Measurements from ENCODE around the gene B3GALNT2. TPM values are rescaled to one million over a fixed set of nuclear protein-coding genes. Genes with fewer than 3 reads are reported as not detected.
"Not testable (repeated sequence)": the region's sequence is repeated elsewhere in the genome, so short reads cannot be mapped to it uniquely, and the experiment has no call there.

The B3GALNT2 gene
- total RNA-seq, 2 donors from 2014 or later, result 6.3 to 8.2 TPM

- H3K4me1 Mint-ChIP-seq; H3K9me3 ChIP-seq (ENCODE audit: control insufficient read depth, low read length, poor library complexity, severe bottlenecking); ATAC-seq; H3K27ac Mint-ChIP-seq; H3K27me3 Mint-ChIP-seq; DNase-seq; H3K4me3 Mint-ChIP-seq; H3K36me3 Mint-ChIP-seq (ENCODE audit: low read depth): not testable (repeated sequence)
These were observed 46.4 kb downstream of the B3GALNT2 start for GRCh38 chr1:235457856-235458255.

- Mint-ChIP-seq H3K4me1 (no peaks in the 10 kb centered on the region), H3K36me3 (ENCODE audit: low read depth) (no peaks in the 10 kb centered on the region), H3K27ac (no peak overlapping the region), H3K27me3 (no peaks in the 10 kb centered on the region), H3K4me3 (no peak overlapping the region)
- H3K9me3 ChIP-seq (ENCODE audit: control insufficient read depth, low read length, poor library complexity, severe bottlenecking), result no peaks in the 10 kb centered on the region
- DNase-seq (no peak), ATAC-seq (no peak)
These were observed 48.4 kb downstream of the B3GALNT2 start for GRCh38 chr1:235455823-235456222.

GRCh38 chr1:235455097-235455496, 49.2 kb downstream of the B3GALNT2 start:
- no peaks in the 10 kb centered on the region for H3K36me3 Mint-ChIP-seq (ENCODE audit: low read depth)
- DNase-seq, result no peak

GRCh38 chr1:235454021-235454420, 50.2 kb downstream of the B3GALNT2 start:
- Mint-ChIP-seq H3K4me3 (no peak overlapping the region), H3K27ac (no peak overlapping the region), H3K4me1 (no peaks in the 10 kb centered on the region), H3K27me3 (no peaks in the 10 kb centered on the region), H3K36me3 (ENCODE audit: low read depth) (no peaks in the 10 kb centered on the region)
- H3K9me3 ChIP-seq (ENCODE audit: control insufficient read depth, low read length, poor library complexity, severe bottlenecking), result no peaks in the 10 kb centered on the region
- DNase-seq (no peak), ATAC-seq (no peak)

More at GRCh38 chr1:235455097-235455496, 49.2 kb downstream of the B3GALNT2 start:
- Mint-ChIP-seq H3K4me1 (no peaks in the 10 kb centered on the region), H3K27ac (no peak overlapping the region), H3K4me3 (no peak overlapping the region), H3K27me3 (no peaks in the 10 kb centered on the region)
- H3K9me3 ChIP-seq (ENCODE audit: control insufficient read depth, low read length, poor library complexity, severe bottlenecking), result no peaks in the 10 kb centered on the region
- ATAC-seq, result no peak

- no peaks in the 10 kb centered on the region for H3K36me3 Mint-ChIP-seq (ENCODE audit: low read depth)
- no peaks in the 10 kb centered on the region for H3K9me3 ChIP-seq (ENCODE audit: control insufficient read depth, low read length, poor library complexity, severe bottlenecking)
- no peak overlapping the region for H3K4me3 Mint-ChIP-seq
- H3K27ac Mint-ChIP-seq, result peak overlapping the region; percentile 9
- DNase-seq (no peak), ATAC-seq (no peak)
- H3K4me1 Mint-ChIP-seq, result no peaks in the 10 kb centered on the region
- H3K27me3 Mint-ChIP-seq, result no peaks in the 10 kb centered on the region
These were observed 53.3 kb downstream of the B3GALNT2 start for GRCh38 chr1:235450886-235451483.

- no peak for DNase-seq
- peak overlapping the region; percentile 9 for H3K27ac Mint-ChIP-seq
- no peak overlapping the region for H3K4me3 Mint-ChIP-seq
- no peaks in the 10 kb centered on the region for H3K4me1 Mint-ChIP-seq
- H3K36me3 Mint-ChIP-seq (ENCODE audit: low read depth), result no peaks in the 10 kb centered on the region
- ATAC-seq, result no peak
- H3K27me3 Mint-ChIP-seq, result no peaks in the 10 kb centered on the region
- no peaks in the 10 kb centered on the region for H3K9me3 ChIP-seq (ENCODE audit: control insufficient read depth, low read length, poor library complexity, severe bottlenecking)
These were observed 53.8 kb downstream of the B3GALNT2 start for GRCh38 chr1:235450433-235450832.

- no peak overlapping the region for H3K4me3 Mint-ChIP-seq
- no peaks in the 10 kb centered on the region for H3K9me3 ChIP-seq (ENCODE audit: control insufficient read depth, low read length, poor library complexity, severe bottlenecking)
- DNase-seq (no peak), ATAC-seq (no peak)
- no peak overlapping the region for H3K27ac Mint-ChIP-seq
- H3K4me1 Mint-ChIP-seq, result no peaks in the 10 kb centered on the region
- no peaks in the 10 kb centered on the region for H3K27me3 Mint-ChIP-seq
- no peaks in the 10 kb centered on the region for H3K36me3 Mint-ChIP-seq (ENCODE audit: low read depth)
These were observed 55.6 kb downstream of the B3GALNT2 start for GRCh38 chr1:235448616-235449015.

GRCh38 chr1:235442788-235443429, 61.3 kb downstream of the B3GALNT2 start:
- ATAC-seq (no peak), DNase-seq (no peak)
- Mint-ChIP-seq H3K36me3 (ENCODE audit: low read depth) (peaks cover 2% of the 10 kb centered on the region), H3K27ac (no peak overlapping the region), H3K4me3 (no peak overlapping the region), H3K27me3 (no peaks in the 10 kb centered on the region), H3K4me1 (peaks cover 2% of the 10 kb centered on the region)
- H3K9me3 ChIP-seq (ENCODE audit: control insufficient read depth, low read length, poor library complexity, severe bottlenecking), result no peaks in the 10 kb centered on the region

GRCh38 chr1:235441159-235441685, 63.0 kb downstream of the B3GALNT2 start:
- Mint-ChIP-seq H3K27me3 (no peaks in the 10 kb centered on the region), H3K27ac (no peak overlapping the region), H3K36me3 (ENCODE audit: low read depth) (peaks cover 4% of the 10 kb centered on the region), H3K4me1 (peaks cover 2% of the 10 kb centered on the region), H3K4me3 (no peak overlapping the region)
- no peaks in the 10 kb centered on the region for H3K9me3 ChIP-seq (ENCODE audit: control insufficient read depth, low read length, poor library complexity, severe bottlenecking)
- DNase-seq (no peak), ATAC-seq (no peak)

- DNase-seq, result no peak
- Mint-ChIP-seq H3K4me3 (no peak overlapping the region), H3K27ac (no peak overlapping the region), H3K27me3 (no peaks in the 10 kb centered on the region), H3K36me3 (ENCODE audit: low read depth) (peaks cover 4% of the 10 kb centered on the region), H3K4me1 (no peaks in the 10 kb centered on the region)
- ATAC-seq, result no peak
- no peaks in the 10 kb centered on the region for H3K9me3 ChIP-seq (ENCODE audit: control insufficient read depth, low read length, poor library complexity, severe bottlenecking)
These were observed 70.3 kb downstream of the B3GALNT2 start for GRCh38 chr1:235434001-235434400.

GRCh38 chr1:235430991-235431390, 73.3 kb downstream of the B3GALNT2 start:
- no peak for ATAC-seq
- DNase-seq, result no peak
- no peaks in the 10 kb centered on the region for H3K27me3 Mint-ChIP-seq
- H3K36me3 Mint-ChIP-seq (ENCODE audit: low read depth), result peaks cover 2% of the 10 kb centered on the region
- peak overlapping the region; percentile 72 for H3K27ac Mint-ChIP-seq
- H3K4me3 Mint-ChIP-seq, result no peak overlapping the region
- peaks cover 2% of the 10 kb centered on the region for H3K4me1 Mint-ChIP-seq
- no peaks in the 10 kb centered on the region for H3K9me3 ChIP-seq (ENCODE audit: control insufficient read depth, low read length, poor library complexity, severe bottlenecking)

GRCh38 chr1:235429143-235429542, 75.1 kb downstream of the B3GALNT2 start:
- no peaks in the 10 kb centered on the region for H3K27me3 Mint-ChIP-seq
- H3K4me3 Mint-ChIP-seq, result no peak overlapping the region
- no peak for DNase-seq
- no peak for ATAC-seq
- no peak overlapping the region for H3K27ac Mint-ChIP-seq
- H3K36me3 Mint-ChIP-seq (ENCODE audit: low read depth), result peaks cover 5% of the 10 kb centered on the region
- H3K9me3 ChIP-seq (ENCODE audit: control insufficient read depth, low read length, poor library complexity, severe bottlenecking), result no peaks in the 10 kb centered on the region
- H3K4me1 Mint-ChIP-seq, result peaks cover 10% of the 10 kb centered on the region

GRCh38 chr1:235427447-235427846, 76.8 kb downstream of the B3GALNT2 start:
- Mint-ChIP-seq H3K27me3 (no peaks in the 10 kb centered on the region), H3K27ac (peak overlapping the region; percentile 24), H3K36me3 (ENCODE audit: low read depth) (peaks cover 5% of the 10 kb centered on the region), H3K4me1 (peaks cover 20% of the 10 kb centered on the region), H3K4me3 (no peak overlapping the region)
- ATAC-seq (no peak), DNase-seq (no peak)
- H3K9me3 ChIP-seq (ENCODE audit: control insufficient read depth, low read length, poor library complexity, severe bottlenecking), result no peaks in the 10 kb centered on the region

- peak overlapping the region; percentile 24 for H3K27ac Mint-ChIP-seq
- ATAC-seq (no peak), DNase-seq (no peak)
- H3K4me1 Mint-ChIP-seq, result peaks cover 20% of the 10 kb centered on the region
- no peak overlapping the region for H3K4me3 Mint-ChIP-seq
- no peaks in the 10 kb centered on the region for H3K27me3 Mint-ChIP-seq
- no peaks in the 10 kb centered on the region for H3K9me3 ChIP-seq (ENCODE audit: control insufficient read depth, low read length, poor library complexity, severe bottlenecking)
- peaks cover 5% of the 10 kb centered on the region for H3K36me3 Mint-ChIP-seq (ENCODE audit: low read depth)
These were observed 77.6 kb downstream of the B3GALNT2 start for GRCh38 chr1:235426680-235427079.

Data from T-helper 17 cell (primary cell).